ENCODE measurements around the gene MPO. TPM values are rescaled to one million over a fixed set of nuclear protein-coding genes. Genes with fewer than 3 reads are reported as not detected.

MPO gene
- total RNA-seq, 1 donor from 2014 or later: 0.06 TPM

DNA sequence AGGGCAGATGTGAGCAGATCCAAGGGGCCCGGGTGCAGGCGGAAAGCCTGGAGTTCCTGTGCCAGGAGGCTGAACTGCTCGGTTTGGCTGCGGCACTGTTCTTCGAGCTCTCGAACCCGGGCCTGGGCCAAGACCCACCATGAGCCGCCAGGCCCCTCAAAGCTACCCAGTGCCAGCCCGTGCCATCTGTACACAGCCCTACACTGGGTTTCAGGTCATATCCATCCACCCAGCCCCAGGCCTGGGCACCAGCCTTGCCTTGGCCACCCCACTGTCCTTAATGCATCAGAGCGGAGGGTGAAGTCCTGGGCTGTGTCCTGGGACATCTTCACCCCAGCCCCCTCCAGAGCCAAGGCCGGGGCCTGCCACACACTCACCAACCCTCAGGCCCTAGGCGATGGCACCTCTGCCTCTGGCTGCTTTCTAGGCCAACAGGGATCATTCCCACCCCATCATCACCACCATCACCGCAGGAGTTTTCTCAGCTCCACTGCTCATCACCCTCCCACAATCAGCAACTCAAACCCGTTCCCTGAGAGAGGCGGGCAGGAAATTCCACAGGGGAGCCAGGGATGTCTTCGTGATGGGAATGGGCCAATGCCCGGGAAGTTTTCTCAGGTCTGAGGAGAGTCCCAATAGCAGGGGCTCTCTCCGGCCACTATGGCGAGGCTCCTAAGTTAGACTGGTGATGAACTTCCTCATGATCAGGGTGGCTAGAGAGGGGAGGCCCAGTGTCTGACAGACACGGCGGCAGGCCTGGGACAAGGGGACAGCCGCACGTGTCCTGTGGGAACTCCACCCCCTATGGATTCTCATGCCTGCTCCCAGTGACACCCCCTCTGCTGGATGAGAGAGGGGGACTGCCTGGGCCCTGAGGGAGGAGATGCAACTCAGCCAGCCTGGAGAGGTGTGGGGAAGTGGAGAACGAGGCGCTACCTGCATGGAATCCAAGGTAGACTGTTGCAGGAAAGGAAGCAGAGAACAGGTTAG is 38.7 kb upstream of the MPO start:
- DNase-seq (ENCODE audit: low spot score): no peak

DNA sequence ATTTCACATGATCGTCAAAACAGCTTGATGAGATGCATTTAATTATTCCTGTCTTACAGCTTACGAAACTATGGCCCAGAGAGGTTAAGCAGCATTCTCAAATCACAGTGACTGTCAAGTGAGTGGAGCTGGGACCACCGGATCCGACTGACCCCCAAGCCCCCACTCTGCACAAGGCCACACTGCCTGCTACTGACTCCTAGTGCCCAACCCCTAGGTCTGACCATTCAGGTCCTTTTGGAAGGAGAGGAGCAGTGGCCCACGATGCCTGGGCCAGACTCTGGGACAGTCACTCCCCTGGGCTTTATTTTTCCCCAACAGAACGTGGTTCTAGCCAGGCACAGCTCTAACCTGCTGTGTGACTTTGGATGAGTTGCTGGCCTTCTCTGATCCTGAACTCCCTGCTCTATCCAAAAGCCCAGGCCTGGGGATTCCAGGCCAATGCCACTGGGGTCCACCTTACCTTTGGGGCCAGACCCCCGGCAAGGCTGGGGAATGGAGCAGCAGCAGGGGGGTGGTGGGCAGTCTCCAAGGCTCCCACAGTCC is 38.0 kb upstream of the MPO start:
- no peak for DNase-seq (ENCODE audit: low spot score)

DNA sequence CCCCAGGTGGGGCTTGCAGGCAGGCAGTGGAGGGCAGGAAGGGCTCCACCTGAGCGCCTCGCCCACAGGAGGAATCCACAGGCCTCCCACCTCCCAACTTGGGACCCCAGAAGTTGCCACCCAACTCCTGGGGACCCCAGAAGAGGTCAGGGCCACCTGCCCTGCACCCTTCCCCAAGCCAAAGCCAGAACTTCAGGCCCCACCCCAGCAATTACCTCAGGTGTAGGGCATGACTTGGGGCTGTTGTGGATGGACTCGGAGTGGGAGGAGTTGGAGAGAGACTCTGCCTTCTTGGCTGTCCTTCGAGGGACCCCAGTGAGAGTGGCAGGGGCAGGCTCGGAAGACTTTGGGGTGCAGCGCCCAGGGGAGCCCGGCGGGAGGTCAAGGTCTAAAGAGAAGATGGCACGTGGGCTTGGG is 37.3 kb upstream of the MPO start:
- DNase-seq (ENCODE audit: low spot score): no peak

DNA sequence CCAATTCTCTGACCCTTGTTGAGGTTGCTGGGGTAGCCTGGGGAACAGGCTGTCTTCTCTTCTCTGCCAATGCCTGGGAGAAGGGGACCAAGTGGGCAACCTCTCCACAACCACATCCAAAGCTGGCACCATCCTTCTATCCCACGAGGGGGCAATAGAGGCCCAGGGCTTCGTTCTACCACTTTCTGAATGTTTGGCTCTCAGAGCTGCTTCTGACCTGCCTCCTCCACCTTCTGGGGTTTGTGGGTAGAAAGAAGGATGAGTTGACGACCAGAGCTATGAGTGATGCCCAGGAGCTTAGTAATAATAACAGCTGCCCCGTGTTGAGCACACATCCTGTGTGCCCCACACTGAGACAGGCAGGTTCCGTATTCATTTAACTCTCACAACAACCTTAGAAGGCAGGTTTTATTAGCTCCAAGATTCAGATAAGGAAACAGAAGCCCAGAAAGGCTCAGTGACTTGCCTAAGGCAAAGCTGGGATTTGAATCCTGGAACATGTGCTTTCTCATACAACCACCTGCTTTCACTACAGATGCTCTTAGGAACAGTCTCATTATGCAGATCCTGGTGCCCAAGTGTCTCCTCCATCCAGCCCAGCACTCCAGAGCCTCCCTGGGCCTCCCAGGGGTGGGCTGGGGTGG is 36.8 kb upstream of the MPO start:
- DNase-seq (ENCODE audit: low spot score): no peak

DNA sequence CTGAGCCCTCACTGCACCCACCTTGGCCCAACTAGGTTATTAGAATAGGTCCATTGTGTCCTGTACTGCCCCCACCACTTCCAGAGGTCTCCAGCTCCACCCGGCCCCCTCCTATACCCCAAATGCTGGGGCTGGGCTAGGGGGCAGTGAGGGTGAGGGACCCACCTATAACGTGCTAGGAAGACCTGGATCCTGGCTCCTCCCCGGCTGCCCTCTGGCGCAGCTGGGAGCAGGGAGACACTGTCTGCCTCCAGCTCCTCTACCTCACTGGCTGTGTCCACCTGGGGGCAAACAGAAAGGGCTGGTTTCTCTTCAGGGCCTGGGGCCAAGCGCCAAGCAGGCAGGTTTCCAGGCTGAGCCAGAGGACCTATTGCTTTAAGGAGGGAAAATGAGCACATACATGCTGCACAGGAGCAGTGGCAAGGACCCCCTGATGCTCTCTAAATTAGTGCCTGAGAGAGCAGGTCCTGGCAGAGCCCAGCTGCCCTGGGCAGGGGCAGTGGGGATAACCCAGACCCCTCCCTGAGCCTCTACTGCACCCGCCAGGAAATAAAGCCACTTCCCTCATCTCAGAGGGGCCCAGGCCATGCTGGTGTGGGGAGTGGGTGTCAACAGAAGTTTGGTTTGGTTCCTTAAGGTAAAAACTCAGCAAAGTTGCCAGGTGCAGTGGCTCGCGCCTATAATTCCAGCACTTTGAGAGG is 35.7 kb upstream of the MPO start:
- no peak for DNase-seq (ENCODE audit: low spot score)

DNA sequence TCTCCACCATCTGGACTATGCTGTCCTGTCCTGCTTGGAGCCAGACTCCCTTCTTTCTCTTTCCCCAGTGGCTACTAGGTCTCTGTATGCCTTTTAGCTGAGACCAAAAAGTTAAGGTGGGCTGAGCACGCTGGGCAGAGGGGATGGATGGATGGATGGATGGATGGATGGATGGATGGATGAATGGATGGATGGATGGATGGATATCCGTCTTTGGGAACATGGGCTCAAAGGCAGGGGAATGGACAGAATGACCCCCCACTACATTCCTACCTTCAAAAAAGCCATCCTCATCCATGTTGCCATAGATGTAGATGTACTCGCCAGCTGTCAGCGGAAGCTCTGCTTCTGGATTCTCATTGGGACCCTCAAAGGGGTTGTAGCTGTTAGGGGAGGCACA is 35.0 kb upstream of the MPO start:
- no peak for DNase-seq (ENCODE audit: low spot score)

DNA sequence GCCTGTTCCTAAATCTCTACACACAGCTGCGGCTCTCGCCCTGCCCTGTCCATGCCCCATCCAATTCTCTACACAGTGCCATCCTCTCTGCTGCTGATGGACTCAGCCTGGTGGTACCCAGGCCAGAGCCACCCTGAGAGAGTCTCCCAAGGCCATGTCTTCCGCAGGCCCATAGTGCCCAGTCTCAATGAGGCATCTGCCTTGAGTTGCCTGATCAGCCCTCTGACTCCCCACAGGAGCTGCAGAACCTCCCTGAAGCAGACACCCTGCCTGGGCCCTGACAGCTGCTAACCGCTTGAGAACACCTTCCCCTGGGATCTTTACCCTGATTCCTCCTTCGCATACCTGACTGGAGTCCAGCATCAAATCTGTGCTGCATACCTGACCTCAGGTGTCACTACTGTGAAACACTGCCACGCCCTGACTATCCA is 34.6 kb upstream of the MPO start:
- no peak for DNase-seq (ENCODE audit: low spot score)

DNA sequence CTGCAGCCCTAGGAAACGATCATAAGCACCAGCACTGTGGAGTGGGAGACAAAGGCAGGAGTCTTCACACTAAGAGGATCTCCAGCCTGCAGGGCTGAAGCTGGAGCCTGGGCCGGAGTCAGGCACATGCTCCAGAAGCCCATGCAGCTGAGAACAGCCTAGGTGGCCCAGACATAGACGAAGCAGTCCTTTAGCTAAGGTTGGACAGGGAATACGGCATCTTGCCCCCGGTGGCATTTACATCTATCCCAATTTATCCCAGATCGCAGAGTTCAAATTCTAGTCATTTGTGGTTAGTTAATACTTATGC is 33.9 kb upstream of the MPO start:
- DNase-seq (ENCODE audit: low spot score): no peak

DNA sequence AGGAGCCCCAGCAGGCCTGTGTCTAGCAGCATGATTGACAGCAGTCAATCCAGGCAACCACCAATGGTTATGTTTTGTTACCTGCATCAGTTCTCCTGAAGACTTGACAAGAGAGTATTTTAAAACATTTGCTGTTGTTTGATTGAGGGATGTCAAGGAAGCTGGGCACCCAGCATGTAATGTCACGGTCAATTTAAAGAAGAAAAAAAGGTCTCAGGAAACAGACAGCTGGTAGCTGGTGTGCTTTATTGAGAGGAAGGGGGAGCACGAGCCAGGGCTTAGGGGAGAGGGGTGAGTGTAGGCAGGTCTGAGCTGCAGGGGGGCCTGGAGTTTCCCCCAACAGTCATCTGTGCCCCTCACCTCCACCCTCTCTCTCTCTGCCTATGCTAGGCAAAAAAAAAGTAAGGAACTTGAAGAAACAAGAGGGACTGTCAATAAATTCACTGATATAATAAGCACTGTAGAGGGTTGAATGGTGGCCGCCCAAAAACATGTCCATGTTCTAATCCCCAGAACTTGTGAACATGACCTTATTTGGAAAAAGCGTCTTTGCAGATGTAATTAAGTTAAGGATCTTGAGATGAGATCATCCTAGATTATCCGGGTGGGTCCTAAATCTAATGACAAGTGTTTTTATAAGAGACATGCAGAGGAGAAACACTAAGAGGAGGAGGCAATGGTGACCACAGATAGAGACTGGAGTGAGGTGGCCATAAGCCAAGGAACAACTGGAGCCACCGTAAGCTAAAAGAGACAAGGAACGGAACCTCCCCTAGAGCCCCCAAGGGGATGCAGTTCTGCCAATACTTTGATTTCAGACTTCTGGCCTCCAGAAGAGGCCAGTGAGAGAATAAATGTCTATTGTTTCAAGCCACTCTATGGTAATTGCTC is 33.3 kb upstream of the MPO start:
- DNase-seq (ENCODE audit: low spot score): no peak

DNA sequence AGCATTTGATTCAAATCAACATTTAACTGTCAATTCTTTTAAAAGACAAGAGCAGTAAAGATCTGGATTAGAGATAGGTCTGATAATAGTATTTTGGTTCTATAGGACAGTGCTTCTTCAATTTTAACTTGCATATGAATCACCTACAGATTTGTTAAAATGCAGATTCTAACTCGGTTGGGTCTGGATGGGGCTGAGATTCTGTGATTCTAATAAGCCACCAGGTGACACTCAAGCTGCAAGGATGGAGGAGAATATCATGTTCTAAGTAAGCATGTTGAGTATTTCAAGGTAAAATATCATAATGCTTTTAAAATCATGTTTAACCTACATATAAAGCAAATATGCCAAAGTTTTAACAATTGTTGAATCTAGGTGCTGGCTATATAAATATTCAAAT is 32.1 kb upstream of the MPO start:
- no peak for DNase-seq (ENCODE audit: low spot score)

DNA sequence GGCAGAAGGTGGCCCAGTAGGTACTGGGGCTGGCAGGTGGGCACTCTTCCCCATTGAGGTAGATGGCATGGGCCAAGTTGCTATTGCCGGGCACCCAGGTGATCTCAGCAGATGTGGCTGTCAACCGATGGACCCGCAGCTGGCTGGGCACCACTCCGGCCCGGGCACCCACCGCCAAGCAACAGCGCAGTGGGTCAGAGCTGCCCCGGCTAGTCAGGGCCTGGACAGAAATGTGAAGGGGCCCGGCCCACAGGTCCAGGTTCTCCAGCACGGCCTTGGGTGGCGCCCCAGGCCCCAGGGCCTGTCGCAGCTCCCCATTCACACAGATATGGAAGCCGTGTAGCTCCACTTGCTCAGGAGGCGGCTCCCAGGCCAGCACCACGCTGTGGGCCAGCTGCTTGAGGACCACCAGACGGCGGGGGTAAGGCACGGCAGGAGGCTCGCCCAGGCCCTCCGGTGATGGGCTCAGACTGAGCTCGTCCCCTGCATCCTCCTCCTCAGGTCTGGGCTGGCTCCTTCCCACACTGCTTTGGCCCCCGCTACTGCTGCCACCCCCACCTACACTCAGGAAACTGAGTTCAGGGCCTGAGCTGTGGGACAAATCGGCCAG is 31.4 kb upstream of the MPO start:
- DNase-seq (ENCODE audit: low spot score): peak; percentile 9

DNA sequence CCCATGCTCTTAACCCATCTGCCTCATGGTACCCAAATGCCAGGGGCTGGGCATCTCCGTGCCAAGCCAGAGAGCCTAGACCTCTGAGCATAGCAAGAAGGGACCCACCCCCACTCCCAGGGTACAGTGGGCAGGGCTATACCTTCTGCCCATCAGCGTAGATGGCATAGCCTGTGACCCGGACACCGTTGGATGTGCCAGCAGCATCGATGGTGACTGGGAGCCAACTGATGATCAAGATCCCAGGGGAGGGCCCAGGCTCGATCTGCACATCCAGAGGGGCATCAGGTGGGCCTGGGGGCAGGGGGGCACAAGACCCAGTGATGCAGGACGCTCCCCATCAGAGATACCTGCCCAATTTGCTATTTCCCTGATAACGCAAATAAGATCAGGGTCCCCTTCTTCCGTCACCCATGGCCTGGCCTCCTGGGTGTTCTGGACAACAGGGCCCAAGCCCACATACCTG is 30.7 kb upstream of the MPO start:
- peak; percentile 6 for DNase-seq (ENCODE audit: low spot score)

DNA sequence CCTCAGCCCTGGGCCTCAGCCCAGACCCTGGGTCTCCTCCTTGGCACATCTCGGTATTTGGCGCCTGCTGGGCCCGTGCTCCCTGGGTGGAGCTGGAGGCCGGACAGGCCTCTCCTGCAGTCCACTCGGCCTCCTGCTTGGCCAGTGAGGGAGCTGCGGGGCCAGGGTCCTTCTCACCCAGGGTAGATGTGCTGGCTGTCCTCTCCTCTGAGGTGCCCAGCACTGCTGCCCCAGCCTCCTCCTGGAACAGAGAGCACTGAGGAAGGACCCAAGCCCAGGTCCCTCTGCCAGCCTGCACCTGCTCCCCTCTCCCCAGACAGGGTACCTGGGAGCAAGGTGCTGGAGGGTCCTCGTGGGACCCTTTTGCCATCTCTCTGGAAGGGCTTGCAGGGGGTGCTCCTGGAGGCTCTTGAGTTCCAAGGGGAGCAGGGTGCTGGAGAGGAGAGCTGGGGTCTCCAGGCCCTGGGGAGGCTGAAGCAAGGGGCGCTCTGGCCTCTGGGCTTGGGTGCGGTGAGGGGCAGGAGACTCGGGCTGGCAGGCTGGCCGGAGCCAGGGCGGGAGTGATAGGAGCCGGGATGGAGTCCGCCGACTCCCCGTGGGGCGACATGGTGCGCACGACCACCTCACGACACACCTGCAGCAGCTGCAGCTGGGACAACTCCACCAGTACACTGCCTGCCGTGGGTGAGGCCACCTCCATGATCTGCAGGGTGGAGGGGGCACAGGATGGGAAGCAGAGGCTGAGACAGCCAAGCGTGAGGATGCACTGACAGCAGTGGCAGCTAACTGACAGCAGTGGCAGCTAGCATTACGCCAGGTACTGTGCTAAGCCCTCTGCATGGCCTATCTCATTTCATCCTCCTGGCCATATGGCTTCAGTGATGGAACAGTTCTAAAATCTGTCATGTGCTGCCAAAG is 30.0 kb upstream of the MPO start:
- peak; percentile 6 for DNase-seq (ENCODE audit: low spot score)

DNA sequence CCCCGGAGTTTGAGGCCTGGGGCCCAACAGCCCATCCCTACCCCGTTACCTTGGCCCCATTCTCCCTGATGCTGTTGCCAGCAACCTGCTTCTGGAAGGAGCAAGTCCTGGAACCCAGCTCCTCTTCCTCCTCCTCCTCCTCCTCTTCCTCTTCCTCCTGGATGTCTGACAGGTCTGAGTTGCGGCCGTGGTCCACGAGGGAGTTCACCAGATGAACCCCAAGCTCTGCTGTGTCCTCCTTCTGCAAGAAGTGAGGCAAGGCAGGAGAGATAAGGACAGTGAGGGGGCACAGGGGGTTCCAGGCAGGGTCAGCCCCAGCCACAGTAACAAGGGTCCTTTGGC is 29.2 kb upstream of the MPO start:
- peak; percentile 5 for DNase-seq (ENCODE audit: low spot score)

DNA sequence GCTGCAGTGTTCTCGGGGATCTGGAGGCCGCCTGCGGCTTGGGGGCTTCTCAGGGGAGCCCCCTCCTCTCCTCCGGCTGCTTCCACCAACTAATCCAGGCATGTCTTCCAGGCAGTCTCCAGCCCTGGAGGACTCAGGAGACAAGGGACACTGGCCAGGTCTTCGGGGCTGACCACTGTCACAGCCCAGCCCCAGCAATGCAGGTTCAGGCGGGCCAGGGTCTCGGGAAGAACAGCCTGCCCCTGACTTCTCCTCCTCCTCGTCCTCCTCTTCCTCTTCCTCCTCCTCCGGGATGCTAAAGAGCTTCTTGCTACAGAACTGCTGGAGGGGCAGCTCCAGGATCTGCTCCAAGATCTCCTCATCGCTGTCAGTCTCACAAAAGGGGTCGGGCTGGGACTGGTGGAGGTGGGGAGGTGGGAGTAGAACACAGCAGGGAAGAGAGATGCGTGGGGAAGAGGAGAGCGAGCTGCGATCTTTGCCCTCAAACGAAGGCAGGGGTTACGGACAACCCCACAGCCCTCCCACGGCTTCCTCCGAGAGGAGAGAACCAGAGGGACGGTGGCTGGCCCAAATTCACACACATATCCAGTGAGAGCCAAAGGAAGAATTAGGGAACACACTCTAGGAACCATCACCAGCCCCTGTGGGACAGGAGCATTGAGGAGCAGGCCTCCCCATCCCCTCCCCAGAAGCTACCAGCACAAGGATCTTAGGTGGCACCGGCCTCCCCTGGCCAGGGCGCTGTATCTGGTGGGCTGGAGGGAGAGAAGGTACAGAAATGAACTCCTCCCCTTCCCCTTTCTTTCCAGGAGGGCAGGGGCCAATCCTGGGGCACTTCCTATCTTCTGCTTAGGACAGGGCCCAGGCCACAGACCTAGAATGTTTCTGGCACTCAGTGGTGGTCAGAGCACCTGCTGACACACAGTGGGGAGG is 28.5 kb upstream of the MPO start:
- peak; percentile 8 for DNase-seq (ENCODE audit: low spot score)

DNA sequence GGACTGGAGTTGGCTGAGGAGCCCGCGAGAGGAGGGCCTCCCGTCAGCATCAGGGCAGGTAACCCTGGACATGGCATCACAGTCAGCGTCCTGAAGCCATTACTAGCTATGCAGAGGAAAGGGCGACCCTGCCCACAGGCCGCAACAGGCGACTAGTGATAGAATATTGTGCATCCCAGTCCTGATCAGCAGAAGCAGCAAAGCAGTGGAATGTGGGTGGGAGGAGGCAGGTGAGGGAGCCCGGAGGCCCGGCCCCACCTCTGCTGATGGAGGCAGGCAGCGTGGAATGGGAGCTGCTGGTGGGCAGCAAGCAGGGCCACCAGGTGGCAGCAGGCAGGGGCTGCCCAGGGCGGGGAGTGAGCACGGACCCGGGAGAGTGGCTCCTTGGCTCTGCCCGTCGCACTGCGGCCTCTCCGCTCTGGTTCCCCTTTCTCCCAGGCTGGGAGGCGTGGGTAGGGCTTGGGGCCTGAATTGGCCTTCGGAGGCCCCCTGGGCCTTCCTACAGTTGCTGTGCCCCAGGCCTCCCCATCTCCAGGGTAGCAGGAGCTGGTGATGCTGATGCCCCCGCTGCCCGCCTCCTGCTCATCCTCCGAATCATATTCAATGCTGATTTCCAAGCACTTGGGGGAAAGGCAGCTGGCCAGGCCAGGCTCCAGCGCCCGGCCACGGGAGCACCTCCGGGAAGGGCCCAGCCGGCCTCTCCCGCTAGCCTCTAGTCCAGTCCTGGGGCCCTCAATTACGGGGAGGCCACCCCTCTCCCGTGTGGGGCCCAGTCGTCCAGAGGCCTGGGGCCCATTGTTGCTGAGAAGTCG is 27.6 kb upstream of the MPO start:
- DNase-seq (ENCODE audit: low spot score): peak; percentile 8

DNA sequence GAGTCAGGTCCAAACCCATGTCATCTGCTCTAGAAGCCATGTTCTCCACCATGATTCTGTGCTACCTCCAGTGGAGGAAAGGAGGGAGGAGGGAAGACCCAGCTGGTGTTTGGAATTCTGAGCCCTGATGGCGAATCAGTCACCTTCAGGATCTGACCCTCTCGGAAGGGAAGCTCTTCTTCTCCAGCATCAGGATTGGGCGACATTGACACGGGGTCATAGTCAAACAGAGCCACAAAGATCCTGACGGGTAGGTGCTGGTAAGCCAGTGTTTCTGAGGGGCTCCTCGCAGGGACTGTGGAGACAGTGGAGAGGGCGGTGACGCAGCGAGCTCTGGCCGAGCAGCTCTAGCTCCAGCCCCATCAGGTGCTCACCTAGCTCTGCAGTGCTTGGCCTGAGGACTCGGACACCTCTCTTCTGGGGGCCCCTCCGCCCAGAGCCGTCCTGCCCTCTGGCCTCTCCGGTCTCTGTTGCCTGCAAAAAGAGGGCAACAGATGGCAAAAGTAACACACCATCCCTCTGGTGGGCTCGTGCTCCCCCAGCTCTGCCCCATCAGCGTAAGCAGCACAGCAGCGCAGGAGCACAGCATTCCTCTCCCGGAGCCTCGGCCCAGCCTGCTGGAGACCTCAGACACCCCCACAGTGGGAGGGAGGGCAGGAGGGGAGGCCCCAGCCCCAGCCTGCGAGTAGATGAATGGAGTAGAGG is 26.9 kb upstream of the MPO start:
- peak; percentile 5 for DNase-seq (ENCODE audit: low spot score)

Measured in mucosa of gallbladder (tissue), 1 donor.